ENCODE measurements around the gene PTMS.

Gene PTMS

GRCh38 chr12:6763380-6763779, 2.8 kb upstream of the PTMS start:
- H3K4me3 ChIP-seq (ENCODE audit: low read length), result no peak overlapping the region
- TF ChIP-seq CTCF (IDR thresholded peaks at IDR 0.05; ENCODE audit: insufficient read depth, low read depth, low read length, missing control alignments), result no peak

GRCh38 chr12:6764011-6764828, 1.9 kb upstream of the PTMS start:
- TF ChIP-seq CTCF (IDR thresholded peaks at IDR 0.05; ENCODE audit: insufficient read depth, low read depth, low read length, missing control alignments), result no peak
- peak overlapping the region; percentile 23 for H3K4me3 ChIP-seq (ENCODE audit: low read length)
- peak; percentile 93 for DNase-seq (ENCODE audit: low read depth)

More at GRCh38 chr12:6763380-6763779, 2.8 kb upstream of the PTMS start:
- DNase-seq (ENCODE audit: low read depth), result no peak

GRCh38 chr12:6765048-6765633, 1.0 kb upstream of the PTMS start:
- DNase-seq (ENCODE audit: low read depth), result no peak
- no peak for TF ChIP-seq CTCF (IDR thresholded peaks at IDR 0.05; ENCODE audit: insufficient read depth, low read depth, low read length, missing control alignments)
- peak overlapping the region; percentile 71 for H3K4me3 ChIP-seq (ENCODE audit: low read length)

GRCh38 chr12:6766651-6767349, 637 bp downstream of the PTMS start:
- peak overlapping the region; percentile 71 for H3K4me3 ChIP-seq (ENCODE audit: low read length)
- peak; percentile 70 for DNase-seq (ENCODE audit: low read depth)
- peak; percentile 29 for TF ChIP-seq CTCF (IDR thresholded peaks at IDR 0.05; ENCODE audit: insufficient read depth, low read depth, low read length, missing control alignments)

- peak overlapping the region; percentile 71 for H3K4me3 ChIP-seq (ENCODE audit: low read length)
- DNase-seq (ENCODE audit: low read depth), result peak; percentile 29
These were observed 1.5 kb downstream of the PTMS start for GRCh38 chr12:6767353-6768319.

More at GRCh38 chr12:6767353-6768319, 1.5 kb downstream of the PTMS start:
- TF ChIP-seq CTCF (IDR thresholded peaks at IDR 0.05; ENCODE audit: insufficient read depth, low read depth, low read length, missing control alignments), result no peak
